Breast epithelium (tissue), 4 donors: Measurements from ENCODE around the gene OCA2. TPM values are rescaled to one million over a fixed set of nuclear protein-coding genes. Genes with fewer than 3 reads are reported as not detected.

Experiments
- DNase-seq, 2 donors: peaks; one replicate each; pipeline ENCODE4 v3.0.0-alpha.2; 2019; ENCODE audit warnings: low spot score in 2 of 2
- H3K27ac ChIP-seq, 2 donors: fragments of 200-600 bp; sonication (generic) in 1 of 2; one replicate each; pipeline ENCODE4 v1.5.1; 2016 to 2019; ENCODE audit warnings: mild to moderate bottlenecking in 1 of 2
- H3K27me3 ChIP-seq, 2 donors: fragments of 200-600 bp; sonication (generic) in 1 of 2; one replicate each; pipeline versions ENCODE4 v1.5.1 to v1.6.0; 2017 to 2019; ENCODE audit warnings: control low read depth in 1 of 2, mild to moderate bottlenecking in 1 of 2
- H3K36me3 ChIP-seq: fragments of 200-600 bp; one replicate; pipeline ENCODE4 v1.5.1; 2019
- H3K4me1 ChIP-seq, 2 donors: fragments of 200-600 bp; sonication (generic); one replicate each; pipeline ENCODE4 v1.5.1; 2016 to 2019; ENCODE audit warnings: control low read depth in 1 of 2
- H3K4me3 ChIP-seq, 3 donors: fragments of 200-600 bp; sonication (generic); 1 replicate in 2 of 3; 2 replicates in 1 of 3; pipeline ENCODE4 v1.5.1; 2016 to 2019; ENCODE audit warnings: mild to moderate bottlenecking in 3 of 3, moderate library complexity in 2 of 3
- H3K9me3 ChIP-seq, 2 donors: fragments of 200-600 bp; sonication (generic) in 1 of 2; one replicate each; pipeline ENCODE4 v1.5.1; 2016 to 2019; ENCODE audit warnings: control low read depth in 1 of 2
- CTCF ChIP-seq, 3 donors: fragments of 450-650 bp; IDR thresholded peaks; one replicate each; pipeline ENCODE4 v1.5.1; 2016 to 2017; ENCODE audit warnings: antibody characterized with exemption in 3 of 3, mild to moderate bottlenecking in 3 of 3, moderate library complexity in 3 of 3
- POLR2A ChIP-seq: fragments of 450-650 bp; IDR thresholded peaks from one replicate; pipeline ENCODE4 v1.6.1; 2016; ENCODE audit warnings: antibody characterized with exemption, mild to moderate bottlenecking, moderate library complexity
- POLR2AphosphoS5 ChIP-seq, 3 donors: sonication (generic); formaldehyde crosslinking; IDR thresholded peaks; one replicate each; pipeline ENCODE4 v1.6.1; 2017; ENCODE audit warnings: antibody characterized with exemption in 3 of 3
- intact Hi-C: fragments of 100-400 bp; cut with DNase I; formaldehyde crosslinking; loops from one replicate; pipeline ENCODE4 v1.15.1; 2023; ENCODE audit warnings: low total_unique reads
- total RNA-seq, 3 donors: library from RNA; depleted of rRNA; stranded (reverse); fragments of >200 nt; gene quantifications; one replicate each; pipeline ENCODE4 v1.1.0, GENCODE V29; 2016

OCA2 gene
- total RNA-seq, 3 donors from 2014 or later: 0.59 to 0.80 (median 0.66) TPM

DNA sequence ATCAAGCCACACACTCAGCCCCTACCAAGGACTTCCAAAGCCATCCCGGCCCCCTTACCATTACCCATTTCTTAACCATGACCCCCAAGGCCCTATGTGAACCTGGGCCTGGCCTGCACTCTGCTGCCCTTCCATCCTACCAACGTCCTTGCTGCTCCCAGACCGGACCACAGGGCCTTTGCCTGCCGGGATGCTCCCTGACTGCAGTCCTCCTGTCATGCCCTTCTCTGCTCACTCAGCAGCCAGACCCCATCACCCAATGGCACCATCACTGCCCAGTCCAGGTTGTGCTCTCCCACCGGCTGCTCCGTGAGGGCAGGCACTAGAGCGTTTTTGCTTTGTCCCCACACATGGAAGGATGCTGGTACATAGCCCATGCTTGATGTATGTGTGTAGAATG lies 73.7 kb downstream of the OCA2 start:
- H3K27ac ChIP-seq: no peak overlapping the region
- no peak overlapping the region for H3K4me3 ChIP-seq
- DNase-seq: no peak
- no peaks in the 10 kb centered on the region for H3K4me1 ChIP-seq
- no peaks in the 10 kb centered on the region for H3K36me3 ChIP-seq
- H3K27me3 ChIP-seq: no peaks in the 10 kb centered on the region
- intact Hi-C loops: no loop called here
- TF ChIP-seq POLR2AphosphoS5 (IDR thresholded peaks at IDR 0.05) (no peak), CTCF (IDR thresholded peaks at IDR 0.05) (no peak), POLR2A (no peak)
- no peaks in the 10 kb centered on the region for H3K9me3 ChIP-seq

GRCh38 chr15:28024889-28025250 lies 74.2 kb downstream of the OCA2 start:
- Histone ChIP-seq H3K27me3 (no peaks in the 10 kb centered on the region), H3K4me1 (no peaks in the 10 kb centered on the region), H3K9me3 (no peaks in the 10 kb centered on the region), H3K36me3 (no peaks in the 10 kb centered on the region), H3K27ac (no peak overlapping the region), H3K4me3 (no peak overlapping the region)
- DNase-seq: no peak
- intact Hi-C loops: no loop called here
- no peak for TF ChIP-seq POLR2A
- TF ChIP-seq CTCF (IDR thresholded peaks at IDR 0.05): no peak
- TF ChIP-seq POLR2AphosphoS5 (IDR thresholded peaks at IDR 0.05): no peak

DNA sequence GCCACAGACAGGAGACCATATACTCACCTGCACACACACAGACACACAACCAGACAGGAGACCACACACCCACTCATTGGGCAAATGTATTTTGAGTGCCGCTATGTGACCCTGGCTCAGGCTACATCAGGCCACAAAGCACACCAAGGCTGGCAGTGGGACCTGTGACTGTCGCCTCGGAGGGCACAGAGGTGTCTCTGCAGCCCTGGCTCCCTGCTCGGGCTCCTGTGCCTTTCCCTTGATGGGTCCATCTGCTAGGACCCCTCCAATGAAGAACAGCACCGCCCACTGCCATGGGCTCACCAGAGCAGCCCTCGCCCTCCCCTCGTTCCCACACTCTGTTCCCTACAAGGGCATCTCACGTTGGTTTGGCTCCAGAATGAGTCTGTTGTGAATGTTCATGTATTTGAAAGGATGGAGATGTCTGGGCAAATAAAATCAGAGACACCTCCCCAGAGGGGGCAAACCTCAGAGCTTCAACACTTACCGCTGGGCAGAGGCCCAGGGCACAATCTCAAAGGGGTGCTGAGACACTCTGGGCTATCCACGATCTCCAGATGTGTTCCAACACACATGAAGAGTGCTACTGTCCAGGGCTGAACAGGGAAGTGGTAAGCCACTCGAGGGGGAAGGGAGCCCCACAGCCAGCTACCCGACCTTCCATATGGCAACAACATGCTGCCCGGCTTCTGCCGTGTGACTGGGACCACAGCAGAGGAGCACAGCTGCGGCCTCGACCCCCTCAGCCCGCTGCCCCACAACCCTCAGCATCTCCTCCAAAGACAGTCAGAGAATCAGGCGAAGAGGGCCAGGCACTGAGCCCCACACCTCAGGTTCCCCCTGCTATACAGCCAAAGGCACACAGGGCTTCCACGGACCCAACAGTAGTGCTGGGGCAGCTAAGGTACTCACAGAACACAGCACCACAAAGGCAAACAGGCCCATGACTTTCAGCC lies 74.9 kb downstream of the OCA2 start:
- intact Hi-C loops: no loop called here
- Histone ChIP-seq H3K27ac (no peak overlapping the region), H3K4me3 (no peak overlapping the region), H3K9me3 (no peaks in the 10 kb centered on the region), H3K36me3 (no peaks in the 10 kb centered on the region), H3K4me1 (no peaks in the 10 kb centered on the region), H3K27me3 (no peaks in the 10 kb centered on the region)
- TF ChIP-seq CTCF (IDR thresholded peaks at IDR 0.05) (no peak), POLR2A (no peak), POLR2AphosphoS5 (IDR thresholded peaks at IDR 0.05) (no peak)
- no peak for DNase-seq

GRCh38 chr15:28023422-28023821 lies 75.7 kb downstream of the OCA2 start:
- H3K36me3 ChIP-seq: no peaks in the 10 kb centered on the region
- DNase-seq: no peak
- intact Hi-C loops: no loop called here
- no peaks in the 10 kb centered on the region for H3K27me3 ChIP-seq
- H3K4me1 ChIP-seq: no peaks in the 10 kb centered on the region
- H3K27ac ChIP-seq: no peak overlapping the region
- no peak overlapping the region for H3K4me3 ChIP-seq
- TF ChIP-seq POLR2A (no peak), CTCF (IDR thresholded peaks at IDR 0.05) (no peak), POLR2AphosphoS5 (IDR thresholded peaks at IDR 0.05) (no peak)
- H3K9me3 ChIP-seq: no peaks in the 10 kb centered on the region

DNA sequence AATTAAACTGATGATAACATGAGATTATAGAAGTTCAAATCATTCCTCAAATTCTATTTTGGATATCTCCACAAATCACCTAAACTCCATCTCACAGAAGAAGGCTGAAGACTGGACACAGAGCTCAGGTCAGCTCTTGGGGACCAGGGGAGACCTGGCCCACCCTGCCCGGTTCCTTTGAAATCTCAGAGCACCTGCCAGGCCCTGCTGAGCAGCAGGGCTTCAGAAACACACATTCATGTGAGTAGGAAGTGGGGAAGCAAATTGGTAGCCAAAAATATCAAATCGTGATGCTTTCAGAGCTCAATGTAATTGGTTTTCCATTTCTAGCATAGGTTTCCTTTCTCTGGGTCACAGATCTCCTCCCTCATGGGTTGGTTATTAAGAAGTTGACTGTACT lies 76.2 kb downstream of the OCA2 start:
- TF ChIP-seq POLR2A (no peak), POLR2AphosphoS5 (IDR thresholded peaks at IDR 0.05) (no peak)
- H3K27me3 ChIP-seq: no peaks in the 10 kb centered on the region
- no peaks in the 10 kb centered on the region for H3K4me1 ChIP-seq
- no peak overlapping the region for H3K4me3 ChIP-seq
- H3K9me3 ChIP-seq: no peaks in the 10 kb centered on the region
- DNase-seq: no peak
- H3K36me3 ChIP-seq: no peaks in the 10 kb centered on the region
- intact Hi-C loops: no loop called here
- no peak overlapping the region for H3K27ac ChIP-seq
